ENCODE data around the gene TUBB.
A peak's percentile ranks its signal among the peaks of the same experiment; 100 is the strongest.

The TUBB gene

GRCh38 chr6:30687659-30688431, 32.3 kb upstream of the TUBB start:
- DNase-seq (ENCODE audit: low read depth in 3 of 3) = no peak

- no peak for DNase-seq (ENCODE audit: low read depth in 3 of 3)
These were observed 31.6 kb upstream of the TUBB start for GRCh38 chr6:30688569-30688968.

- no peak for DNase-seq (ENCODE audit: low read depth in 3 of 3)
These were observed 30.9 kb upstream of the TUBB start for GRCh38 chr6:30689022-30689865.

- no peak for DNase-seq (ENCODE audit: low read depth in 3 of 3)
These were observed 30.2 kb upstream of the TUBB start for GRCh38 chr6:30689985-30690384.

- peak in 2 of 3 experiments; percentile 67 to 81 for DNase-seq (ENCODE audit: low read depth in 3 of 3)
These were observed 29.5 kb upstream of the TUBB start, which contains the start of gene NRM for GRCh38 chr6:30690403-30691207. Gene NRM (minus strand): TSS chr6:30690984. CDS start chr6:30690974, 10 bp downstream.

- DNase-seq (ENCODE audit: low read depth in 3 of 3) = no peak
These were observed 28.8 kb upstream of the TUBB start for GRCh38 chr6:30691208-30691847.

GRCh38 chr6:30696432-30696831, 23.7 kb upstream of the TUBB start:
- no peak for DNase-seq (ENCODE audit: low read depth in 3 of 3)

- DNase-seq (ENCODE audit: low read depth in 3 of 3) = no peak
These were observed 19.8 kb upstream of the TUBB start for GRCh38 chr6:30700340-30700739.

GRCh38 chr6:30703011-30703410, 17.1 kb upstream of the TUBB start:
- no peak for DNase-seq (ENCODE audit: low read depth in 3 of 3)

GRCh38 chr6:30703821-30704220, 16.3 kb upstream of the TUBB start:
- DNase-seq (ENCODE audit: low read depth in 3 of 3) = no peak

GRCh38 chr6:30705620-30706019, 14.5 kb upstream of the TUBB start:
- DNase-seq (ENCODE audit: low read depth in 3 of 3) = no peak

- no peak for DNase-seq (ENCODE audit: low read depth in 3 of 3)
These were observed 12.8 kb upstream of the TUBB start for GRCh38 chr6:30707281-30707850.

- DNase-seq (ENCODE audit: low read depth in 3 of 3) = no peak
These were observed 10.9 kb upstream of the TUBB start for GRCh38 chr6:30709101-30709868.

- no peak for DNase-seq (ENCODE audit: low read depth in 3 of 3)
These were observed 8.3 kb upstream of the TUBB start for GRCh38 chr6:30711758-30712380.

- no peak for DNase-seq (ENCODE audit: low read depth in 3 of 3)
These were observed 7.7 kb upstream of the TUBB start for GRCh38 chr6:30712441-30712945.

- no peak for DNase-seq (ENCODE audit: low read depth in 3 of 3)
These were observed 5.9 kb upstream of the TUBB start for GRCh38 chr6:30714263-30714662.

- DNase-seq (ENCODE audit: low read depth in 3 of 3) = no peak
These were observed 3.3 kb upstream of the TUBB start for GRCh38 chr6:30716879-30717128.

- peak; percentile 96 to 99 (median 99) for DNase-seq (ENCODE audit: low read depth in 3 of 3)
These were observed 2.9 kb upstream of the TUBB start, which contains the start of gene MDC1 for GRCh38 chr6:30717129-30717844. Gene MDC1 (minus strand): TSS chr6:30717281. CDS start chr6:30715175, 2,106 bp downstream.
